DMS153 treated with DMSO at 0.1 percent for 48 hours (cell line): ENCODE measurements around the gene CENPM.

Source experiments
- DNase-seq: peaks from one replicate; lab custom pipeline; 2025; ENCODE audit not compliant: unreplicated experiment; lab: John Stamatoyannopoulos, UW

The CENPM gene

GRCh38 chr22:41946629-41947423 is at the start of gene CENPM:
CENPM (minus strand) TSS chr22:41947152; CDS start chr22:41947076, 76 bp downstream.
- DNase-seq: peak; percentile 95

- no peak for DNase-seq
Measured at GRCh38 chr22:41995211-41995610, 48.3 kb upstream of the CENPM start.

- no peak for DNase-seq
Measured at GRCh38 chr22:41992496-41992895, 45.5 kb upstream of the CENPM start.

GRCh38 chr22:41991111-41991510 is 44.2 kb upstream of the CENPM start:
- DNase-seq: no peak

GRCh38 chr22:41989246-41989645 is 42.3 kb upstream of the CENPM start:
- DNase-seq: no peak

GRCh38 chr22:41987276-41987675 is 40.3 kb upstream of the CENPM start:
- DNase-seq: no peak

GRCh38 chr22:41983513-41984405 is 36.8 kb upstream of the CENPM start:
- no peak for DNase-seq

- no peak for DNase-seq
Measured at GRCh38 chr22:41982865-41983264, 35.9 kb upstream of the CENPM start.

- no peak for DNase-seq
Measured at GRCh38 chr22:41979423-41980250, 32.7 kb upstream of the CENPM start.

- DNase-seq: no peak
Measured at GRCh38 chr22:41978732-41979131, 31.8 kb upstream of the CENPM start.

- DNase-seq: no peak
Measured at GRCh38 chr22:41976961-41977566, 30.1 kb upstream of the CENPM start.

GRCh38 chr22:41976070-41976901 is 29.3 kb upstream of the CENPM start:
- peak; percentile 21 for DNase-seq

- no peak for DNase-seq
Measured at GRCh38 chr22:41975299-41976069, 28.5 kb upstream of the CENPM start.

- DNase-seq: no peak
Measured at GRCh38 chr22:41974691-41975290, 27.8 kb upstream of the CENPM start.

- DNase-seq: no peak
Measured at GRCh38 chr22:41971431-41971830, 24.5 kb upstream of the CENPM start.

GRCh38 chr22:41970601-41971000 is 23.6 kb upstream of the CENPM start:
- no peak for DNase-seq

- DNase-seq: no peak
Measured at GRCh38 chr22:41969110-41969646, 22.2 kb upstream of the CENPM start, which contains the start of gene SEPTIN3. SEPTIN3 (plus strand) TSS chr22:41969443; CDS start chr22:41971493, 2,050 bp downstream.

GRCh38 chr22:41968601-41969000 is 21.6 kb upstream of the CENPM start:
- DNase-seq: peak; percentile 36
